ENCODE data around the gene GPR87. TPM values are rescaled to one million over a fixed set of nuclear protein-coding genes. Genes with fewer than 3 reads are reported as not detected.

Gene GPR87
- total RNA-seq, 1 donor from 2014 or later, result 5.5 TPM

GRCh38 chr3:151276038-151276686 lies 40.5 kb downstream of the GPR87 start:
- Mint-ChIP-seq H3K27me3 (no peaks in the 10 kb centered on the region), H3K4me1 (ENCODE audit: unreplicated experiment) (peaks cover 4% of the 10 kb centered on the region)

GRCh38 chr3:151275091-151275490 lies 41.5 kb downstream of the GPR87 start:
- Mint-ChIP-seq H3K36me3 (no peaks in the 10 kb centered on the region), H3K27me3 (no peaks in the 10 kb centered on the region), H3K4me1 (ENCODE audit: unreplicated experiment) (no peaks in the 10 kb centered on the region), H3K4me3 (no peak overlapping the region), H3K9me3 (no peaks in the 10 kb centered on the region), H3K27ac (no peak overlapping the region)
- no peak for DNase-seq (ENCODE audit: extremely low spot score, unreplicated experiment)
- no peak for TF ChIP-seq CTCF (conservative IDR thresholded peaks at IDR 0.05)

More at GRCh38 chr3:151276038-151276686, 40.5 kb downstream of the GPR87 start:
- Mint-ChIP-seq H3K27ac (no peak overlapping the region), H3K36me3 (no peaks in the 10 kb centered on the region), H3K4me3 (no peak overlapping the region), H3K9me3 (no peaks in the 10 kb centered on the region)
- TF ChIP-seq CTCF (conservative IDR thresholded peaks at IDR 0.05), result no peak
- DNase-seq (ENCODE audit: extremely low spot score, unreplicated experiment), result no peak

- H3K27ac Mint-ChIP-seq, result no peak overlapping the region
- no peaks in the 10 kb centered on the region for H3K9me3 Mint-ChIP-seq
- no peak for DNase-seq (ENCODE audit: extremely low spot score, unreplicated experiment)
- peaks cover 10% of the 10 kb centered on the region for H3K27me3 Mint-ChIP-seq
- TF ChIP-seq CTCF (conservative IDR thresholded peaks at IDR 0.05), result no peak
- H3K36me3 Mint-ChIP-seq, result no peaks in the 10 kb centered on the region
- H3K4me1 Mint-ChIP-seq (ENCODE audit: unreplicated experiment), result peaks cover 4% of the 10 kb centered on the region
- no peak overlapping the region for H3K4me3 Mint-ChIP-seq
These were observed 47.0 kb downstream of the GPR87 start for GRCh38 chr3:151269631-151270030.

- Mint-ChIP-seq H3K27ac (no peak overlapping the region), H3K36me3 (no peaks in the 10 kb centered on the region), H3K4me1 (ENCODE audit: unreplicated experiment) (peaks cover 5% of the 10 kb centered on the region), H3K27me3 (peaks cover 10% of the 10 kb centered on the region), H3K4me3 (no peak overlapping the region), H3K9me3 (no peaks in the 10 kb centered on the region)
- no peak for TF ChIP-seq CTCF (conservative IDR thresholded peaks at IDR 0.05)
- DNase-seq (ENCODE audit: extremely low spot score, unreplicated experiment), result no peak
These were observed 48.1 kb downstream of the GPR87 start for GRCh38 chr3:151268267-151269235.

GRCh38 chr3:151267066-151267465 lies 49.6 kb downstream of the GPR87 start:
- Mint-ChIP-seq H3K4me3 (no peak overlapping the region), H3K27me3 (peaks cover 10% of the 10 kb centered on the region), H3K27ac (no peak overlapping the region), H3K36me3 (no peaks in the 10 kb centered on the region), H3K9me3 (no peaks in the 10 kb centered on the region), H3K4me1 (ENCODE audit: unreplicated experiment) (peaks cover 5% of the 10 kb centered on the region)
- no peak for DNase-seq (ENCODE audit: extremely low spot score, unreplicated experiment)
- TF ChIP-seq CTCF (conservative IDR thresholded peaks at IDR 0.05), result no peak

All from type B pancreatic cell (in vitro differentiated cells).